ENCODE results near the gene CHCHD4.
"Not testable (repeated sequence)": the region's sequence is repeated elsewhere in the genome, so short reads cannot be mapped to it uniquely, and the experiment has no call there.

GRCh38 chr3:14109821-14110220, 14.8 kb downstream of the CHCHD4 start:
- not testable (repeated sequence) for TF ChIP-seq POLR2A (IDR thresholded peaks at IDR 0.05; ENCODE audit: insufficient read depth in 1 of 2, low read depth in 2 of 2, low read length in 2 of 2); SALL1 (CRISPR knock-in tag; IDR thresholded peaks at IDR 0.05); USF2 (IDR thresholded peaks at IDR 0.05; ENCODE audit: low read depth, low read length); USF2 (CRISPR knock-in tag; IDR thresholded peaks at IDR 0.05; ENCODE audit: borderline replicate concordance)
